Nephron (organoid): Measurements from ENCODE around the gene ELOB.
A peak's percentile ranks its signal among the peaks of the same experiment; 100 is the strongest.

Experiments
- H3K27ac Mint-ChIP-seq, 3 experiments: 2 replicates each; pipeline ENCODE4 v1.8.0; 2020; ENCODE audit warnings: mixed read lengths in 3 of 3, mild to moderate bottlenecking in 2 of 3, moderate library complexity in 1 of 3
- H3K27me3 Mint-ChIP-seq: 2 replicates; pipeline ENCODE4 v1.8.0; 2021; ENCODE audit warnings: low read depth, mild to moderate bottlenecking, moderate library complexity, mixed read lengths
- H3K36me3 Mint-ChIP-seq: 2 replicates; pipeline ENCODE4 v1.8.0; 2020; ENCODE audit warnings: low read depth, mixed read lengths
- H3K4me1 Mint-ChIP-seq: 2 replicates; pipeline ENCODE4 v1.8.0; 2020; ENCODE audit warnings: mixed read lengths
- H3K4me3 Mint-ChIP-seq, 3 experiments: 2 replicates each; pipeline ENCODE4 v1.8.0; 2020; ENCODE audit warnings: mild to moderate bottlenecking in 3 of 3, mixed read lengths in 3 of 3, moderate library complexity in 2 of 3
- H3K9me3 Mint-ChIP-seq: 2 replicates; pipeline ENCODE4 v1.8.0; 2020; ENCODE audit warnings: mixed read lengths
- CTCF ChIP-seq, 3 experiments: fragments of 200-600 bp; sonication (generic); IDR thresholded peaks; one replicate each; pipeline ENCODE4 v1.5.0; 2021; ENCODE audit warnings: antibody characterized with exemption in 3 of 3; ENCODE audit not compliant: unreplicated experiment in 3 of 3

ELOB gene

GRCh38 chr16:2736476-2737237 lies 40.4 kb downstream of the ELOB start:
- no peak for TF ChIP-seq CTCF (IDR thresholded peaks at IDR 0.05; ENCODE audit: unreplicated experiment in 3 of 3)
- H3K27ac Mint-ChIP-seq, result no peak overlapping the region
- H3K9me3 Mint-ChIP-seq, result no peaks in the 10 kb centered on the region
- peaks cover 3% of the 10 kb centered on the region for H3K27me3 Mint-ChIP-seq
- H3K4me3 Mint-ChIP-seq, result no peak overlapping the region
- no peaks in the 10 kb centered on the region for H3K4me1 Mint-ChIP-seq
- no peaks in the 10 kb centered on the region for H3K36me3 Mint-ChIP-seq

DNA sequence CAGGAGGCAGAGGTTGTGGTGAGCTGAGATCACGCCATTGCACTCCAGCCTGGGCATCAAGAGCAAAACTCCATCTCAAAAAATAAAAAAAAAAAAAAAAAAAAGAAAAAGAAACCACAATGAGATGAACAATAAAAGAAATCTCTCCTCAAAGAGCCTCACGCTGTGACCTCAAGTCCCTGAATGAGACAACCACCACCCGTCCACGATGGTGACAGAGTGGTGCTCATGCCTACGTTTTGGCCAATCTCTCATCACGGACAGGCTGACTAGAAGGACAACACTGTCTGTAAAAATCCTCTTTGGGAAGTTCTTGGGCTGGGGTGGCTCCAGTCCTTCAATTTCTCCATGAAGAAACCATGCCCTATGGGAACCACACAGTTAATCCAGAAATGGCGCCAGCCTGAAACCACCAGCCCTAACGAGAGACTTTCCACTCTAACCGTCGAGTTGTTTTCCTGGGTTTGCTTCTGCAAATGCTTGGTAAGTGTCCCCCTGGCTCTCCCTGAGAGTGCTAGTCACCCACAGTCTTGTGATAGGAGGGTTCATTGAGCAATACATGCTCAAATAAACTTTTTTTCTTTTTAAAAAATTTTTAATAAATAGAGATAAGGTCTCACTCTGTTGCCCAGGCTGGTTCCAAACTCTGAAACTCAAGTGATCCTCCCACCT lies 42.1 kb downstream of the ELOB start:
- no peak for TF ChIP-seq CTCF (IDR thresholded peaks at IDR 0.05; ENCODE audit: unreplicated experiment in 3 of 3)
- Mint-ChIP-seq H3K36me3 (no peaks in the 10 kb centered on the region), H3K27ac (no peak overlapping the region), H3K4me3 (no peak overlapping the region), H3K27me3 (peaks cover 3% of the 10 kb centered on the region), H3K4me1 (no peaks in the 10 kb centered on the region), H3K9me3 (no peaks in the 10 kb centered on the region)

DNA sequence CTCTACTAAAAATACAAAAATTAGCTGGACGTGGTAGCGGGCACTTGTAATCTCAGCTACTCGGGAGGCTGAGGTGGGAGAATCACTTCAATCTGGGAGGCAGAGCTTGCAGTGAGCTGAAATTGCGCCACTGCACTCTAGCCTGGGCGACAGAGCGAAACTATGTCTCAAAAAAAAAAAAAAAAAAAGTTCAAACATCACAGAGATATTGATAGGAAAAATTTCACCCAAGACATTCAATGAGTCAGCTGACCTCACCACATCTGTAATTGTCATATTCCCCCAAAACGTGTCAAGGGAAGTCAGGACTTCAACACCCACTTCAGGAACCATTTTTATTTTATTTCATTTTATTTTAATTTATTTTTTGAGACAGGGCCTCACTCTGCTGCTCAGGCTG lies 49.0 kb downstream of the ELOB start:
- Mint-ChIP-seq H3K36me3 (no peaks in the 10 kb centered on the region), H3K4me3 (no peak overlapping the region), H3K4me1 (peaks cover 5% of the 10 kb centered on the region), H3K27ac (no peak overlapping the region), H3K27me3 (peaks cover 15% of the 10 kb centered on the region), H3K9me3 (no peaks in the 10 kb centered on the region)
- TF ChIP-seq CTCF (IDR thresholded peaks at IDR 0.05; ENCODE audit: unreplicated experiment in 3 of 3), result no peak

- H3K4me3 Mint-ChIP-seq, result no peak overlapping the region
- H3K9me3 Mint-ChIP-seq, result no peaks in the 10 kb centered on the region
- TF ChIP-seq CTCF (IDR thresholded peaks at IDR 0.05; ENCODE audit: unreplicated experiment in 3 of 3), result no peak
- H3K27ac Mint-ChIP-seq, result no peak overlapping the region
- H3K36me3 Mint-ChIP-seq, result no peaks in the 10 kb centered on the region
- H3K27me3 Mint-ChIP-seq, result peaks cover 15% of the 10 kb centered on the region
- H3K4me1 Mint-ChIP-seq, result peaks cover 5% of the 10 kb centered on the region
Observed at GRCh38 chr16:2726923-2727322, 50.2 kb downstream of the ELOB start.

GRCh38 chr16:2724816-2725348 lies 52.2 kb downstream of the ELOB start:
- H3K4me1 Mint-ChIP-seq, result peaks cover 5% of the 10 kb centered on the region
- peaks cover 12% of the 10 kb centered on the region for H3K27me3 Mint-ChIP-seq
- no peaks in the 10 kb centered on the region for H3K36me3 Mint-ChIP-seq
- TF ChIP-seq CTCF (IDR thresholded peaks at IDR 0.05; ENCODE audit: unreplicated experiment in 3 of 3), result no peak
- peak overlapping the region in 1 of 3 experiments; percentile 43 for H3K4me3 Mint-ChIP-seq
- H3K27ac Mint-ChIP-seq, result no peak overlapping the region
- H3K9me3 Mint-ChIP-seq, result no peaks in the 10 kb centered on the region
